ENCODE measurements around the gene DMBT1. TPM values are rescaled to one million over a fixed set of nuclear protein-coding genes. Genes with fewer than 3 reads are reported as not detected.
A peak's percentile ranks its signal among the peaks of the same experiment; 100 is the strongest.

The DMBT1 gene
- total RNA-seq, 2 donors from 2014 or later: 0.14 TPM; not detected in 1

DNA sequence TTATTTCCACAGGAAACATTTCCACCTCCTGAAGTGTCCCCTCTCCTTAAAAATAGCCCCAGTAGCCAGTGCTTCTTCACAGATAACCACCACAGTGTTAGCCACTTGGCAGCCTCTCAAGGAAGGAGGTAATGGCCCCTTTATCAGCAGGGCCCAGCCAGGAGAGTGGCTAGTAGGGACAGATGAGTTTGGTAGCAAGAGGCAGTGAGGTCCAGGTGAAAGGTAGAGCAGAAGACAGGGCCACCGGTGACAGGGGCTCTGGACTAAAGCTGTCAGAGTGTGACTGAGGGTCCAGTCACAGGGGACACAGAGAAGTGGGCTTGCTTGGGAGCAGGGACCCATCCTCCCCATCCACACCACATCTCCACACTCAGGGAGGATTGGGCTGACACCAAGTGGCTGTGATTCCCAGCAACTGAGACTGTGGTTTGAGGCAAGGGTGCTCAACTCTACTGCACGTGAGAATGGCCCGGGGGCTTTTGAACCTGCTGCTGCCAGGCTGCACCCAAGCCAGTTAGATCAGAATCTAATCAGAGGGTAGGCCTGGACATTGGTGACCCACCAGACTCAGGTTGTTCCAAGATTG is 86.9 kb downstream of the DMBT1 start:
- H3K9me3 ChIP-seq: no peaks in the 10 kb centered on the region
- ATAC-seq (ENCODE audit: insufficient number of reproducible peaks, low FRiP score, low read depth): no peak
- TF ChIP-seq, protein P1, sequence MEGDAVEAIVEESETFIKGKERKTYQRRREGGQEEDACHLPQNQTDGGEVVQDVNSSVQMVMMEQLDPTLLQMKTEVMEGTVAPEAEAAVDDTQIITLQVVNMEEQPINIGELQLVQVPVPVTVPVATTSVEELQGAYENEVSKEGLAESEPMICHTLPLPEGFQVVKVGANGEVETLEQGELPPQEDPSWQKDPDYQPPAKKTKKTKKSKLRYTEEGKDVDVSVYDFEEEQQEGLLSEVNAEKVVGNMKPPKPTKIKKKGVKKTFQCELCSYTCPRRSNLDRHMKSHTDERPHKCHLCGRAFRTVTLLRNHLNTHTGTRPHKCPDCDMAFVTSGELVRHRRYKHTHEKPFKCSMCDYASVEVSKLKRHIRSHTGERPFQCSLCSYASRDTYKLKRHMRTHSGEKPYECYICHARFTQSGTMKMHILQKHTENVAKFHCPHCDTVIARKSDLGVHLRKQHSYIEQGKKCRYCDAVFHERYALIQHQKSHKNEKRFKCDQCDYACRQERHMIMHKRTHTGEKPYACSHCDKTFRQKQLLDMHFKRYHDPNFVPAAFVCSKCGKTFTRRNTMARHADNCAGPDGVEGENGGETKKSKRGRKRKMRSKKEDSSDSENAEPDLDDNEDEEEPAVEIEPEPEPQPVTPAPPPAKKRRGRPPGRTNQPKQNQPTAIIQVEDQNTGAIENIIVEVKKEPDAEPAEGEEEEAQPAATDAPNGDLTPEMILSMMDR (IDR thresholded peaks at IDR 0.05): no peak
- H3K36me3 ChIP-seq: no peaks in the 10 kb centered on the region
- no peak overlapping the region for H3K4me3 ChIP-seq
- H3K4me1 ChIP-seq (ENCODE audit: control insufficient read depth in 1 of 2, low read depth in 2 of 2): no peaks in the 10 kb centered on the region
- H3K27ac ChIP-seq: no peak overlapping the region
- no peaks in the 10 kb centered on the region for H3K27me3 ChIP-seq (replicated peaks; ENCODE audit: insufficient read depth)
- no peak for DNase-seq (ENCODE audit: low spot score)

DNA sequence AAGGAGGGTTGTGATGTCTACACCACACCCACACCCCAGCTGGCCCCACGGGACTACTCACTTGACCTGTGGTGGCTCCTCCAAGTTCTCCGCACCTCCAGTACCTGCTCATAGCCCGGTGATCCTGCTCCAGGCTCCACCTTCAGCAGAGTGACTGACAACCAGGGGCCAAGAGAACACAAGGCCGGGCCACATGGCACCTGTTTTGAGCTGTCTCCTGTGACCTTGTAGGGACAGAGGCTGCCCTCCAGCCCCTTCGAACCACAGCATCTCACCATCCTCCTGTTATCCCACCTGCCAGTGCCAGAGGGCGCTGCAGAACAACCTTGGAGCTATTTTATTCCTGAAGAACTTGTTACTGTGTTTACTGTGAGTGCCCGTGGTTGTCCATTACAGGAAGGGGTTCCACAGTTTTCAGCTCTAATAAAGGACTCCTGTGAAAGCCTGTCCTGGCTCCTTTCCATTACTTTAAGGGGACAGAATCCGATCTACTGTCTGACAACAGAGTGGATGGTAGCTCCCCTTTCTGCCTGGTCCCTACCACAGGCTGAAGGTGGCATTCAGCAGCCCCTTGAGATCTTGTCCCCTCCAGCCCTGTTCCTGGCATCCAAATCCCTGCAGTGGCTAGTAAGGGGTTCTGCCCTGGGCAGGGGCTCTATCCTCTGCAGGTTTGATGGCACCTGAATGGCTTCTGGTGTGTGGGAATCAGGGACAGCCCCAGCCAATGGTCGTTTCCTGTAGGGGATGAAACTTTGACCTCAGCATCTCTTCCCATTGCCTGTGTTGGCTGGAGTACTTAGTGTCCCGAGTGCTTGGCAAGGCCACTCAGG is 88.3 kb downstream of the DMBT1 start:
- ATAC-seq (ENCODE audit: insufficient number of reproducible peaks, low FRiP score, low read depth) (no peak), DNase-seq (ENCODE audit: low spot score) (no peak)

DNA sequence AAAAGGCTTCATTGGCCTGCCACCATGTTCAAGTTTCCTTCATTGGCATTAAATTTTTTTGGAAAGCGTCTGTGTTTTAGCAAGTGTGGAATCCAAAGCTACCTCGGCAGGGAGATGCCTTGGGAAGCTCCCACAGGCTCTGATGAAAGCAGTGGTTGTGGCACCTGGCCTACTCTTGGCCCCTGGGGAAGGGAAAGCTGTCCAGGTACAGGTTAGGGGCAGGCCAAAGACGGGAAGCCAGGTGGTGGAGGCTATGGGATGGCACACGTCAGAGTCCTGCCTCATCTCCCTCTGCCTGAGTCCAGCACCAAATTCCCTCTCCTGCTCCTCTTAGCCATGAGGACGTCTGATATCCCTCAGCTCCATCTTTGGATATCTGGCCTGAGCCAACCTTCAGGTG is 89.3 kb downstream of the DMBT1 start:
- H3K36me3 ChIP-seq: no peaks in the 10 kb centered on the region
- no peaks in the 10 kb centered on the region for H3K27me3 ChIP-seq (replicated peaks; ENCODE audit: insufficient read depth)
- ATAC-seq (ENCODE audit: insufficient number of reproducible peaks, low FRiP score, low read depth) (no peak), DNase-seq (ENCODE audit: low spot score) (no peak)
- no peak overlapping the region for H3K27ac ChIP-seq
- H3K9me3 ChIP-seq: no peaks in the 10 kb centered on the region
- H3K4me1 ChIP-seq (ENCODE audit: control insufficient read depth in 1 of 2, low read depth in 2 of 2): no peaks in the 10 kb centered on the region
- H3K4me3 ChIP-seq: no peak overlapping the region
- TF ChIP-seq, protein P1 (IDR thresholded peaks at IDR 0.05): no peak

More for the DNA sequence above, 88.3 kb downstream of the DMBT1 start:
- Histone ChIP-seq H3K4me3 (no peak overlapping the region), H3K27me3 (replicated peaks; ENCODE audit: insufficient read depth) (no peaks in the 10 kb centered on the region), H3K36me3 (no peaks in the 10 kb centered on the region), H3K27ac (no peak overlapping the region), H3K9me3 (no peaks in the 10 kb centered on the region), H3K4me1 (ENCODE audit: control insufficient read depth in 1 of 2, low read depth in 2 of 2) (no peaks in the 10 kb centered on the region)
- TF ChIP-seq, protein P1 (IDR thresholded peaks at IDR 0.05): peak; percentile 43

DNA sequence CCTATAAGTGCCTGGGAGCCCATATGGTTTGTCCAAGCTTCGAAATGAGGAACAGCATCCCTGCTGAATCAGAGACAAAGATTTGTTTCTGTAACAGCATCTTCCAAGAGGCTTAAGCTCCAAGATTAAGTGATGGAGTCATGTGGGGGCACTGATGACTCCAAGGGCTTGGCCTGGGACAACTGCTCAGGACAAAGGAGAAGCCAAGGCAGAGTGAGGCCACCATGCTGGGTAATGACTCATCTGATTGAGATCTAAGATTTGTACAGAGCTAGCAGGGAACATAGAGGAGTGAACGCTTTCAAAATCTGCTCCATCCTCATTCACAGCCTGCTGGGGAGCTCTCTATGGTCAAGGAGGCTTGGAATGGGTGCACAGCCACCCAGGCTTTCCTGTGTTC is 89.8 kb downstream of the DMBT1 start:
- H3K27me3 ChIP-seq (replicated peaks; ENCODE audit: insufficient read depth): no peaks in the 10 kb centered on the region
- ATAC-seq (ENCODE audit: insufficient number of reproducible peaks, low FRiP score, low read depth) (no peak), DNase-seq (ENCODE audit: low spot score) (no peak)
- no peaks in the 10 kb centered on the region for H3K36me3 ChIP-seq
- no peaks in the 10 kb centered on the region for H3K9me3 ChIP-seq
- H3K27ac ChIP-seq: no peak overlapping the region
- TF ChIP-seq, protein P1 (IDR thresholded peaks at IDR 0.05): no peak
- H3K4me3 ChIP-seq: no peak overlapping the region
- H3K4me1 ChIP-seq (ENCODE audit: control insufficient read depth in 1 of 2, low read depth in 2 of 2): no peaks in the 10 kb centered on the region

DNA sequence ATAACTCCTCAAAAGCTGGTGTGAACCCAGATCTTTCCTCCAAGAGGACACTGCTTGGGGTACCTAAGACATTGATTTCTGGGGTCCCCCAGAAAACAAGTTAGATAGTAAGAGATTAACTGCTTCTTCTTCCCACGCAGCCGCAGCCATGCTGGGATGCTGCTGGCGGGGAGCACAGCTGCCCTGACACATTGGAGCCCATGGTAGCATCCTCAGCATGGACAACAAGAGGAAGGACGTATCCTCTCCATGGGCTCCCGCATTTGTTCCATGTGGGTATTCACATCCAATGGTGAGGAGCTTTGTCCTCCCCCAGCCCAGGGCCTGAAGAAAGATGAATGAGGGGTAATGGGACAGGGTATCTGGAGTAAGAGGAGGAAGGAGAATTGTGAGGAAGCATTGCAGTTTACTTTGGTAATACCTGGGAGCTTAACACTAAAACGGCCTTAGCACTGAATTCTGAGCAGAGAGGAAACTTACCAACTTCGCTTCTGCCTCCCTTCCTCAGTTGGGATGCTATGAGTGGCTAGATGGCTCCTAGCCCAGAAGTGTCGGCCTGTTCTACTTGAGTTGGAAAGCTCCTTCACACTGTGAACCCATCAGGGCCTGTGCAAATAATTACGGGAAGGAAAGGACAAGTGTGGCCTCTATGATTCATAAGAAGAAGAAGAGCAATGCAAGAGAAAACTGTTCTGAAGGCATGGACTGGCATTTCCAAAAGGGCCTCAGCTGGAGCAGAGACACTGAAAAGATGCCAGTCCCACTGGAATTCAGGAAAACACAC is 95.2 kb downstream of the DMBT1 start:
- DNase-seq (ENCODE audit: low spot score): no peak
- no peak for ATAC-seq (ENCODE audit: insufficient number of reproducible peaks, low FRiP score, low read depth)

More for the DNA sequence above, 95.2 kb downstream of the DMBT1 start:
- H3K4me3 ChIP-seq: no peak overlapping the region
- H3K27ac ChIP-seq: no peak overlapping the region
- H3K4me1 ChIP-seq (ENCODE audit: control insufficient read depth in 1 of 2, low read depth in 2 of 2): peaks cover 0 to 9% of the 10 kb centered on the region in 2 donors
- H3K9me3 ChIP-seq: no peaks in the 10 kb centered on the region
- H3K36me3 ChIP-seq: no peaks in the 10 kb centered on the region
- no peaks in the 10 kb centered on the region for H3K27me3 ChIP-seq (replicated peaks; ENCODE audit: insufficient read depth)
- TF ChIP-seq, protein P1 (IDR thresholded peaks at IDR 0.05): no peak
